ENCODE measurements around the gene HSBP1. TPM values are rescaled to one million over a fixed set of nuclear protein-coding genes. Genes with fewer than 3 reads are reported as not detected.

The HSBP1 gene
- polyA plus RNA-seq, 2 of the 4 experiments (the other 2 are of a cell fraction): 190 to 280 TPM

- TF ChIP-seq, protein P1, sequence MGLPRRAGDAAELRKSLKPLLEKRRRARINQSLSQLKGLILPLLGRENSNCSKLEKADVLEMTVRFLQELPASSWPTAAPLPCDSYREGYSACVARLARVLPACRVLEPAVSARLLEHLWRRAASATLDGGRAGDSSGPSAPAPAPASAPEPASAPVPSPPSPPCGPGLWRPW (IDR thresholded peaks at IDR 0.05): no peak
- peak; percentile 43 for TF ChIP-seq MAFK (IDR thresholded peaks at IDR 0.05; ENCODE audit: partially characterized antibody)
- Histone ChIP-seq H3K4me3 (no peak overlapping the region), H3K4me2 (no peak overlapping the region), H3K9me3 (no peaks in the 10 kb centered on the region), H3K27ac (no peak overlapping the region), H3K4me1 (peaks cover 7% of the 10 kb centered on the region; the same call in 2 of the 3 replicates)
- no peak for ATAC-seq
- CTCF ChIA-PET: no interaction called here
- no peak for FAIRE-seq
- 48% methylated on average over 5 of the region's 5 CpGs for WGBS (ENCODE audit: missing lambda C conversion rate)
- DNase-seq (ENCODE audit: low read depth in 1 of 2, low spot score in 1 of 2): no peak
- POLR2A ChIA-PET: no interaction called here
These were observed 23.7 kb downstream of the HSBP1 start for GRCh38 chr16:83831456-83831987.

- 81% methylated on average over 2 of the region's 2 CpGs for WGBS (ENCODE audit: missing lambda C conversion rate)
- no peak overlapping the region for H3K4me3 ChIP-seq
- CTCF ChIA-PET: interaction anchor here (1.1 kb wide), 1 partner anchor 47 kb away, joined by 3 read pairs; no protein-coding TSS in a partner anchor
- TF ChIP-seq SREBF2 (IDR thresholded peaks at IDR 0.05) (no peak), JUNB (IDR thresholded peaks at IDR 0.05) (no peak), EHF (CRISPR knock-in tag; IDR thresholded peaks at IDR 0.05) (no peak), ESRRA (IDR thresholded peaks at IDR 0.05; ENCODE audit: borderline replicate concordance, low read length) (no peak), NPAS2 (CRISPR knock-in tag; IDR thresholded peaks at IDR 0.05; ENCODE audit: borderline replicate concordance) (no peak), FOSL2 (IDR thresholded peaks at IDR 0.05) (no peak), FOSL2 (CRISPR knock-in tag; IDR thresholded peaks at IDR 0.05) (no peak), FOXS1 (CRISPR knock-in tag; IDR thresholded peaks at IDR 0.05) (no peak), FOSB (CRISPR knock-in tag; IDR thresholded peaks at IDR 0.05) (no peak), TP53 (CRISPR knock-in tag; IDR thresholded peaks at IDR 0.05) (no peak), RCOR1 (IDR thresholded peaks at IDR 0.05; ENCODE audit: low read depth, low read length) (no peak), ZFP36 (IDR thresholded peaks at IDR 0.05; ENCODE audit: borderline replicate concordance, partially characterized antibody) (no peak), CBX2 (IDR thresholded peaks at IDR 0.05; ENCODE audit: borderline replicate concordance, low read depth) (no peak), HDAC2 (IDR thresholded peaks at IDR 0.05) (no peak), NR3C1 (IDR thresholded peaks at IDR 0.05) (no peak), PHF8 (IDR thresholded peaks at IDR 0.05; ENCODE audit: borderline replicate concordance, low read depth) (no peak), ZNF302 (CRISPR knock-in tag; IDR thresholded peaks at IDR 0.05) (no peak), CHD4 (IDR thresholded peaks at IDR 0.05; ENCODE audit: borderline replicate concordance) (no peak), CEBPB (IDR thresholded peaks at IDR 0.05) (no peak)
- TF ChIP-seq, protein P2, sequence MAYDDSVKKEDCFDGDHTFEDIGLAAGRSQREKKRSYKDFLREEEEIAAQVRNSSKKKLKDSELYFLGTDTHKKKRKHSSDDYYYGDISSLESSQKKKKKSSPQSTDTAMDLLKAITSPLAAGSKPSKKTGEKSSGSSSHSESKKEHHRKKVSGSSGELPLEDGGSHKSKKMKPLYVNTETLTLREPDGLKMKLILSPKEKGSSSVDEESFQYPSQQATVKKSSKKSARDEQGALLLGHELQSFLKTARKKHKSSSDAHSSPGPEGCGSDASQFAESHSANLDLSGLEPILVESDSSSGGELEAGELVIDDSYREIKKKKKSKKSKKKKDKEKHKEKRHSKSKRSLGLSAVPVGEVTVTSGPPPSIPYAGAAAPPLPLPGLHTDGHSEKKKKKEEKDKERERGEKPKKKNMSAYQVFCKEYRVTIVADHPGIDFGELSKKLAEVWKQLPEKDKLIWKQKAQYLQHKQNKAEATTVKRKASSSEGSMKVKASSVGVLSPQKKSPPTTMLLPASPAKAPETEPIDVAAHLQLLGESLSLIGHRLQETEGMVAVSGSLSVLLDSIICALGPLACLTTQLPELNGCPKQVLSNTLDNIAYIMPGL (CRISPR knock-in tag; IDR thresholded peaks at IDR 0.05; ENCODE audit: borderline replicate concordance): no peak
- no peak overlapping the region for H3K4me2 ChIP-seq
- H3K4me1 ChIP-seq: peaks cover 7% of the 10 kb centered on the region; the same call in 2 of the 3 replicates
- ATAC-seq (no peak), FAIRE-seq (no peak), DNase-seq (ENCODE audit: low read depth in 1 of 2, low spot score in 1 of 2) (no peak)
- no peak overlapping the region for H3K27ac ChIP-seq
- POLR2A ChIA-PET: no interaction called here
- no peaks in the 10 kb centered on the region for H3K9me3 ChIP-seq
These were observed 26.1 kb downstream of the HSBP1 start for GRCh38 chr16:83833921-83834320.
